GM21526 (cell line): ENCODE data around the gene TWIST2.

ENCODE experiments used
- ATAC-seq: cut with Tn5 transposase; IDR thresholded peaks from one replicate; pipeline ENCODE4 v1.9.1; 2021; ENCODE audit warnings: moderate library complexity; ENCODE audit not compliant: unreplicated experiment, low FRiP score

The TWIST2 gene

GRCh38 chr2:238855891-238856580 lies 8.2 kb downstream of the TWIST2 start:
- ATAC-seq: no peak

GRCh38 chr2:238856713-238857567 lies 9.1 kb downstream of the TWIST2 start:
- ATAC-seq: no peak

- ATAC-seq: no peak
Measured at GRCh38 chr2:238857959-238858358, 10.1 kb downstream of the TWIST2 start.

GRCh38 chr2:238859636-238860347 lies 11.9 kb downstream of the TWIST2 start:
- ATAC-seq: no peak

- no peak for ATAC-seq
Measured at GRCh38 chr2:238861013-238861730, 13.3 kb downstream of the TWIST2 start.

- no peak for ATAC-seq
Measured at GRCh38 chr2:238861766-238862315, 14.0 kb downstream of the TWIST2 start.

- ATAC-seq: no peak
Measured at GRCh38 chr2:238862701-238863100, 14.8 kb downstream of the TWIST2 start.

GRCh38 chr2:238863231-238863630 lies 15.3 kb downstream of the TWIST2 start:
- no peak for ATAC-seq

- ATAC-seq: no peak
Measured at GRCh38 chr2:238863749-238864206, 15.9 kb downstream of the TWIST2 start.

GRCh38 chr2:238864207-238865014 lies 16.5 kb downstream of the TWIST2 start:
- no peak for ATAC-seq

GRCh38 chr2:238865015-238865719 lies 17.3 kb downstream of the TWIST2 start:
- no peak for ATAC-seq

GRCh38 chr2:238865744-238866355 lies 18.0 kb downstream of the TWIST2 start:
- ATAC-seq: no peak

- no peak for ATAC-seq
Measured at GRCh38 chr2:238866656-238867277, 18.9 kb downstream of the TWIST2 start.

GRCh38 chr2:238868067-238868524 lies 20.2 kb downstream of the TWIST2 start:
- ATAC-seq: no peak

- no peak for ATAC-seq
Measured at GRCh38 chr2:238868616-238869292, 20.9 kb downstream of the TWIST2 start.

GRCh38 chr2:238869293-238870124 lies 21.6 kb downstream of the TWIST2 start:
- ATAC-seq: no peak
